K562 (cell line): ENCODE results near the gene KEL. TPM values are rescaled to one million over a fixed set of nuclear protein-coding genes. Genes with fewer than 3 reads are reported as not detected.

Source experiments
- ATAC-seq: fragments of 200-7000 bp; cut with Tn5 transposase; 3 replicates; pipeline ENCODE4 v1.9.1; 2020; ENCODE audit warnings: moderate library complexity
- BruUV-seq: library from RNA; stranded (reverse); fragments of 400-500 nt; replicated peaks from 2 replicates; lab custom pipeline; 2021; lab: Mats Ljungman, UMichigan
- CTCF ChIA-PET: fragments of 300-600 bp; formaldehyde crosslinking; extraction: SDS; loops from one replicate; lab custom pipeline; 2021; ENCODE audit warnings: low intra/inter-chr PET ratio; lab: Yijun Ruan, JAX
- POLR2A ChIA-PET: fragments of 300-600, 350-650 bp; sonication (Branson Sonifier 250); formaldehyde crosslinking; extraction: SDS; loops from one replicate; lab custom pipeline; 2021; ENCODE audit warnings: antibody characterized with exemption, inconsistent platforms; lab: Yijun Ruan, JAX
- DNase-seq, 4 experiments: peaks; one replicate each; pipeline versions ENCODE4 v3.0.0 to v3.0.0-alpha.2; 2011 to 2018; ENCODE audit warnings: low spot score in 3 of 4, mixed read lengths in 3 of 4; ENCODE audit errors: extremely low read depth in 1 of 4
- FAIRE-seq: peaks from 2 replicates; lab custom pipeline; 2011; peaks lifted over from hg19 to GRCh38; lab: Jason Lieb, UNC
- H2AFZ ChIP-seq: 2 replicates; pipeline ENCODE4 v1.6.0; 2011; ENCODE audit warnings: low read depth, low read length, control low read depth, inconsistent platforms
- H3K27ac ChIP-seq: fragments of 200-600 bp; 3 replicates; pipeline ENCODE4 v1.8.0; 2011; ENCODE audit warnings: low read depth, mild to moderate bottlenecking, control low read depth, inconsistent platforms, low read length, moderate library complexity, mixed read lengths; ENCODE audit errors: extremely low read depth
- H3K27me3 ChIP-seq, 2 experiments: fragments of 300-600 bp in 1 of 2; 2 replicates in 1 of 2; 3 replicates in 1 of 2; pipeline versions ENCODE4 v1.6.0 to v1.8.0; 2011; ENCODE audit warnings: inconsistent platforms in 2 of 2, low read length in 2 of 2, mild to moderate bottlenecking in 1 of 2, mixed read lengths in 1 of 2, moderate library complexity in 1 of 2; ENCODE audit not compliant: control insufficient read depth in 2 of 2, insufficient read depth in 2 of 2
- H3K36me3 ChIP-seq: fragments of 300-600 bp; 3 replicates; pipeline ENCODE4 v1.8.0; 2011; ENCODE audit warnings: mild to moderate bottlenecking, low read length, inconsistent platforms; ENCODE audit not compliant: control insufficient read depth, insufficient read depth
- H3K4me1 ChIP-seq, 2 experiments: fragments of 200-600 bp in 1 of 2; replicated peaks in 1 of 2; 2 replicates in 1 of 2; 3 replicates in 1 of 2; pipeline versions ENCODE4 v1.5.1 to v1.8.0; 2011; ENCODE audit warnings: inconsistent platforms in 2 of 2, low read length in 2 of 2, mild to moderate bottlenecking in 1 of 2, mixed read lengths in 1 of 2, moderate library complexity in 1 of 2; ENCODE audit not compliant: control insufficient read depth in 2 of 2, insufficient read depth in 2 of 2
- H3K4me2 ChIP-seq: 2 replicates; pipeline ENCODE4 v1.6.1; 2011; ENCODE audit warnings: low read length, control low read depth, inconsistent platforms, mixed read lengths; ENCODE audit not compliant: insufficient read depth
- H3K4me3 ChIP-seq: fragments of 200-600 bp; sonication (generic), shearing (Covaris generic); 2 replicates; pipeline ENCODE4 v1.5.1; 2016; ENCODE audit warnings: control low read depth, inconsistent platforms
- H3K79me2 ChIP-seq: fragments of 200-600 bp; 3 replicates; pipeline ENCODE4 v1.8.0; 2011; ENCODE audit warnings: low read length, inconsistent platforms; ENCODE audit not compliant: control insufficient read depth, insufficient read depth
- H3K9ac ChIP-seq, 2 experiments: 2 replicates each; pipeline versions ENCODE4 v1.6.0 to v1.6.1; 2011; ENCODE audit warnings: low read depth in 2 of 2, low read length in 2 of 2, control low read depth in 1 of 2, inconsistent platforms in 1 of 2, mild to moderate bottlenecking in 1 of 2, mixed read lengths in 1 of 2; ENCODE audit not compliant: insufficient read depth in 1 of 2
- H3K9me1 ChIP-seq: one replicate; pipeline ENCODE4 v1.6.0; 2011; ENCODE audit warnings: inconsistent platforms, mild to moderate bottlenecking, low read length, moderate library complexity; ENCODE audit not compliant: control insufficient read depth, insufficient read depth
- H3K9me3 ChIP-seq: replicated peaks from 2 replicates; pipeline ENCODE4 v1.5.1; 2011; ENCODE audit warnings: low read depth, low read length, inconsistent platforms; ENCODE audit not compliant: control insufficient read depth, insufficient read depth
- H4K20me1 ChIP-seq: replicated peaks from 2 replicates; pipeline ENCODE4 v1.6.1; 2011; ENCODE audit warnings: low read length, inconsistent platforms, mixed read lengths; ENCODE audit not compliant: control insufficient read depth, insufficient read depth
- BRD9 ChIP-seq: fragments of 450-650 bp; IDR thresholded peaks from 2 replicates; pipeline ENCODE4 v1.6.1; 2018; ENCODE audit warnings: low read depth; ENCODE audit not compliant: partially characterized antibody
- CGGBP1 ChIP-seq: fragments of 250-450 bp; sonication (Bioruptor Pico); IDR thresholded peaks from 2 replicates; pipeline ENCODE4 v1.9.0; 2021; ENCODE audit warnings: mild to moderate bottlenecking
- CREB1 ChIP-seq, 2 experiments: sonication (generic) in 1 of 2; formaldehyde crosslinking in 1 of 2; IDR thresholded peaks; 2 replicates each; pipeline versions ENCODE4 v1.6.1 to v1.8.0; 2012 to 2022; ENCODE audit warnings: inconsistent platforms in 1 of 2, mild to moderate bottlenecking in 1 of 2, missing genetic modification reagents in 1 of 2, moderate library complexity in 1 of 2
- CREM ChIP-seq: IDR thresholded peaks from 2 replicates; pipeline ENCODE4 v1.6.1; 2014; ENCODE audit warnings: antibody characterized with exemption, low read depth
- EGR1 ChIP-seq: fragments of 450-650 bp; conservative IDR thresholded peaks from 2 replicates; pipeline ENCODE4 v1.6.1; 2017; ENCODE audit warnings: mild to moderate bottlenecking
- HNRNPLL ChIP-seq: fragments of 200-400 bp; formaldehyde crosslinking; IDR thresholded peaks from 2 replicates; pipeline ENCODE4 v1.6.1; 2017; ENCODE audit warnings: low read length, low read depth, mild to moderate bottlenecking; ENCODE audit not compliant: poor library complexity, severe bottlenecking
- MTA2 ChIP-seq: fragments of 450-650 bp; IDR thresholded peaks from 2 replicates; pipeline ENCODE4 v1.6.1; 2016; ENCODE audit warnings: low read depth
- RBM25 ChIP-seq: fragments of 200-400 bp; formaldehyde crosslinking; IDR thresholded peaks from 2 replicates; pipeline ENCODE4 v1.6.1; 2018; ENCODE audit warnings: low read length, low read depth, moderate library complexity; ENCODE audit not compliant: severe bottlenecking
- RHOXF2B ChIP-seq: fragments of 250-450 bp; sonication (Bioruptor Pico); conservative IDR thresholded peaks from 2 replicates; pipeline ENCODE4 v1.5.1; 2021
- SUPT5H ChIP-seq: fragments of 450-650 bp; IDR thresholded peaks from 2 replicates; pipeline ENCODE4 v1.6.1; 2016
- TBL1XR1 ChIP-seq, 2 experiments: IDR thresholded peaks; 2 replicates each; pipeline ENCODE4 v1.6.1; 2012; ENCODE audit warnings: improper control_type of control experiment in 2 of 2, low read length in 2 of 2, mild to moderate bottlenecking in 1 of 2
- ZKSCAN8 ChIP-seq: fragments of 200-800 bp; sonication (Bioruptor generic); IDR thresholded peaks from 2 replicates; pipeline ENCODE4 v1.6.1; 2016; ENCODE audit warnings: missing genetic modification characterization, missing compliant biosample characterization
- ZNF24 ChIP-seq: fragments of 450-650 bp; IDR thresholded peaks from 2 replicates; pipeline ENCODE4 v1.6.1; 2016
- WGBS: fragments of 100-300 bp; shearing (Covaris generic); methylation state at CpG from one replicate; pipeline ENCODE4 v1.1.6; 2016; ENCODE audit warnings: low coverage, mixed read lengths; ENCODE audit not compliant: insufficient coverage; ENCODE audit errors: missing lambda C conversion rate; 5-methylcytosine and 5-hydroxymethylcytosine counted together
- in situ Hi-C: fragments of 300-500 bp; cut with MboI; formaldehyde crosslinking; loops from 4 replicates; pipeline ENCODE4 v1.15.0; 2018; ENCODE audit warnings: inconsistent platforms, mixed read lengths
- intact Hi-C: fragments of 100-400 bp; cut with micrococcal nuclease; formaldehyde crosslinking; loops from 2 replicates; pipeline ENCODE4 v1.14.2; 2022
- polyA plus RNA-seq, 8 experiments: library from polyadenylated mRNA; depleted of rRNA in 4 of 8; stranded (reverse) in 5 of 8; unstranded in 3 of 8; fragments of >200 nt; fragmentation: Nextera tagmentation in 2 of 8; fragmentation: Illumina TruSeq in 1 of 8; extraction: Ambion mirVana in 2 of 8; extraction: Trizol in 1 of 8; gene quantifications; 2 replicates each; pipeline versions ENCODE4 v1.2.1 to v1.2.3, GENCODE V29; 2011 to 2014; ENCODE audit warnings: inconsistent platforms in 1 of 8, missing spikeins in 1 of 8
- total RNA-seq, 7 experiments: library from RNA; depleted of rRNA in 6 of 7; stranded (reverse); fragments of >200 nt in 6 of 7; fragmentation: Illumina TruSeq in 2 of 7; extraction: Trizol in 2 of 7; gene quantifications; 2 replicates each; pipeline versions ENCODE4 v1.2.1 to v1.2.3, GENCODE V29; 2011 to 2021; ENCODE audit warnings: low replicate concordance in 1 of 7
- TF ChIP-seq, protein P1 (sequence below): sonication (generic); formaldehyde crosslinking; IDR thresholded peaks from 2 replicates; pipeline ENCODE4 v1.8.1; 2022; ENCODE audit warnings: missing genetic modification reagents
- TF ChIP-seq, protein P2 (sequence below): fragments of 450-650 bp; IDR thresholded peaks from 2 replicates; pipeline ENCODE4 v1.6.1; 2017; ENCODE audit warnings: mild to moderate bottlenecking, moderate library complexity

Gene KEL
- total and polyA plus RNA-seq, 9 of the 15 experiments (the other 6 are each of a cell fraction or from before 2014, with no cell fraction given), result 9.0 to 47.4 (median 22.2) TPM

- peaks cover 4% of the 10 kb centered on the region for H3K9me1 ChIP-seq
- FAIRE-seq, result no peak
- CTCF ChIA-PET, result no interaction called here
Measured at GRCh38 chr7:142941541-142941940, 20.6 kb downstream of the KEL start.

More at GRCh38 chr7:142941541-142941940, 20.6 kb downstream of the KEL start:
- H3K27ac ChIP-seq, result no peak overlapping the region
- H3K36me3 ChIP-seq, result peaks cover 28% of the 10 kb centered on the region
- H2AFZ ChIP-seq, result no peak overlapping the region
- peaks cover 0 to 3% of the 10 kb centered on the region in 2 experiments; a peak in 1 of 5 replicates for H3K4me1 ChIP-seq
- WGBS, result 86% methylated on average over 6 of the region's 7 CpGs
- H3K9me3 ChIP-seq, result no peaks in the 10 kb centered on the region
- ATAC-seq, result no peak
- intact Hi-C loops (no loop called here), in situ Hi-C loops (no loop called here)
- no TSS peak for BruUV-seq
- H3K9ac ChIP-seq, result no peak overlapping the region; a peak in 1 of 4 replicates
- no peaks in the 10 kb centered on the region; the same call in 1 of the 2 replicates for H4K20me1 ChIP-seq
- DNase-seq, result no peak
- H3K4me2 ChIP-seq, result no peak overlapping the region
- no peaks in the 10 kb centered on the region for H3K27me3 ChIP-seq
- POLR2A ChIA-PET, result interaction anchor here (1.6 to 2.1 kb wide), 2 partner anchors 8 to 19 kb away, joined by 4 to 8 read pairs; partner anchors contain the start of gene TRPV5
- no peak overlapping the region for H3K4me3 ChIP-seq
- TF ChIP-seq CGGBP1 (CRISPR knock-in tag) (no peak), MTA2 (no peak), CREB1 (IDR thresholded peaks at IDR 0.05) (no peak), CREB1 (CRISPR knock-in tag; IDR thresholded peaks at IDR 0.05) (no peak), SUPT5H (no peak), TBL1XR1 (IDR thresholded peaks at IDR 0.05; ENCODE audit: low read length in 2 of 2) (no peak), CREM (no peak), EGR1 (no peak), ZNF24 (no peak), HNRNPLL (no peak), RHOXF2B (CRISPR knock-in tag) (no peak), RBM25 (no peak), ZKSCAN8 (no peak), BRD9 (no peak)
- TF ChIP-seq, protein P1, sequence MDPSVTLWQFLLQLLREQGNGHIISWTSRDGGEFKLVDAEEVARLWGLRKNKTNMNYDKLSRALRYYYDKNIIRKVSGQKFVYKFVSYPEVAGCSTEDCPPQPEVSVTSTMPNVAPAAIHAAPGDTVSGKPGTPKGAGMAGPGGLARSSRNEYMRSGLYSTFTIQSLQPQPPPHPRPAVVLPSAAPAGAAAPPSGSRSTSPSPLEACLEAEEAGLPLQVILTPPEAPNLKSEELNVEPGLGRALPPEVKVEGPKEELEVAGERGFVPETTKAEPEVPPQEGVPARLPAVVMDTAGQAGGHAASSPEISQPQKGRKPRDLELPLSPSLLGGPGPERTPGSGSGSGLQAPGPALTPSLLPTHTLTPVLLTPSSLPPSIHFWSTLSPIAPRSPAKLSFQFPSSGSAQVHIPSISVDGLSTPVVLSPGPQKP, result no peak
- TF ChIP-seq, protein P2, sequence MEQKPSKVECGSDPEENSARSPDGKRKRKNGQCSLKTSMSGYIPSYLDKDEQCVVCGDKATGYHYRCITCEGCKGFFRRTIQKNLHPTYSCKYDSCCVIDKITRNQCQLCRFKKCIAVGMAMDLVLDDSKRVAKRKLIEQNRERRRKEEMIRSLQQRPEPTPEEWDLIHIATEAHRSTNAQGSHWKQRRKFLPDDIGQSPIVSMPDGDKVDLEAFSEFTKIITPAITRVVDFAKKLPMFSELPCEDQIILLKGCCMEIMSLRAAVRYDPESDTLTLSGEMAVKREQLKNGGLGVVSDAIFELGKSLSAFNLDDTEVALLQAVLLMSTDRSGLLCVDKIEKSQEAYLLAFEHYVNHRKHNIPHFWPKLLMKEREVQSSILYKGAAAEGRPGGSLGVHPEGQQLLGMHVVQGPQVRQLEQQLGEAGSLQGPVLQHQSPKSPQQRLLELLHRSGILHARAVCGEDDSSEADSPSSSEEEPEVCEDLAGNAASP, result no peak
- H3K79me2 ChIP-seq, result no peaks in the 10 kb centered on the region
